CD4-positive, alpha-beta T cell treated with Interleukin-4 for 1 hour (primary cell): ENCODE data around the gene PHF8.

Source experiments
- DNase-seq, 2 donors: peaks; one replicate each; pipeline ENCODE4 v3.0.0-alpha.2; 2020 to 2022

The PHF8 gene

DNA sequence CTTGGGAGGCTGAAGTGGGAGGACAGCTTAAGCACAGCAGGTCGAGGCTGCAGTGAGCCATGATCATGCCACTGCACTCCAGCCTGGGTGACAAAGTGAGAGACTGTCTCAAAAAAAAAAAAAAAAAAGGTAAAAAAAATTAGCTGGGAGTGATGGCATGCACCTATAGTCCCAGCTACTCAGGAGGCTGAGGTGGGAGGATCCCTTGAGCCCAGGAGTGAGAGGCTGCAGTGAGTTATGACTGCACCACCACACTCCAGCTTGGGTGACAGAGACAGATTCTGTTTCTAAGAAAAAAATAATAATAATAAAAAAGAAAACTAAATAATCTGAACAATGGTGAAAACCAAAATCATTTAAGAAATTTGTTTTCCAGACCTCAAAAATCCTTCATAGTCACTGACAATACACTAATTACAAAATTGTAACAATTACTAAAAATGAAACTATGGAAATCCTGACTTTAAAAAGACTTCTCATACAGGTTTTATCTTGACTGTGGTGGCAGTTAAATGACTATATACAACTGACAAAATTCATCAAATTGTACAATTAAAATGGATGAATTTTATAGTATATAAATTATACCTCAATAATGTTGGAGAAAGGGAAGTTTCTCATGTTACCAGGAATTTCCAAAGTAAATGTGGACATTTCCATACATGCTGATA is 31.3 kb downstream of the PHF8 start:
- DNase-seq: no peak

DNA sequence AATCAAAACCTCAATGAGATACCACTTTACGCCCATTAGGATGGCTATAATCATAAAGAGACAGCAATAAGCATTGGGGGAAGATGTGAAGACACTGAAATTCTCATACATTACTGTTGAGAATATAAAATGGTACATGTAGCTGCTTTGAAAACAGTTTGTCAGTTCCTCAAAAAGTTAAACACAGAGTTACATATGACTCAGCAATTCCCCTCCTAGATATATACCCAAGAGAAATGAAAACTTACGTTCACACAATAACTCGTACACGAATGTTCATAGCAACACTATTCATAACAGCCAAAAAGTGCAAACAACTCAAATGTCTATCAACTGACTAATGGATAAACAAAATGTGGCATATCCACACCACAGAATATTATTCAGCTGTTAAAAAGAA is 36.6 kb downstream of the PHF8 start:
- no peak for DNase-seq

DNA sequence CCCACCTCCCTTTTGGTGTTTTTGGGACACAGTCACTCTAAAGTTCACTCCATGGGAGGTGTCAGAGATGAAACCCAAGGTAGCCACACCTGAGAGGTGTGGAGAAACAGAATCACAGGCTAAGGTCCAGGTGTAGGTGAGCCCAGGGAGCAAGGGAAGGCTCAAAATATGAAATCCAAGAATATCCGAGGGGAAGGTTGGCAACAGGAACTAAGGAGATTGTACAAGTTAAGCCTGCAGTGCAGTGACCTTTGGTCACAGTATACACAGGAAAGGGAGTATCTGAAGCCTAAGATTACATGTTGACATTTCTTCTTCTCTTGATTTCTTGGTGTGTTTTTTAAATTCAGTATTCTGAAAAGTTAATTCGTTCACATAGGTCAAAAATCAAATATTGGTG is 46.5 kb downstream of the PHF8 start:
- DNase-seq: no peak

DNA sequence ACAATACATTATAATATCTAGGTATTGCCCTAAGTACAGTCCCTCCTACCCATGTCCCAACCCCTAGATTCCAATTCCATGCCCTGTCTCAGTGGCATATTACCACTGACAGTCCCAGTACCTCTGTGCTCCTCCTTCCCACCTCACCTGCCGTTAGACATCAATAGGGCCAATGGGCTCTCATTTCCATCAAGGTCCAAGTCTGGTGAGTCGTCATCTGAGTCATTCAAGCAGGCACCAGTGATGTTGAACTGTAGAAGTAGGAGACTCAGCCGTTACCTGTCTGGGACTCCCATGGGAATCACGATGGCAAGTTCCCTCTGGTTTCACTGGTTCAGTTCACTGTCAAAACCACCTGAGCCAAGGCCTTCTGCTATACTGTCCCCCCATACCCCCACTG is 51.7 kb downstream of the PHF8 start:
- no peak for DNase-seq

DNA sequence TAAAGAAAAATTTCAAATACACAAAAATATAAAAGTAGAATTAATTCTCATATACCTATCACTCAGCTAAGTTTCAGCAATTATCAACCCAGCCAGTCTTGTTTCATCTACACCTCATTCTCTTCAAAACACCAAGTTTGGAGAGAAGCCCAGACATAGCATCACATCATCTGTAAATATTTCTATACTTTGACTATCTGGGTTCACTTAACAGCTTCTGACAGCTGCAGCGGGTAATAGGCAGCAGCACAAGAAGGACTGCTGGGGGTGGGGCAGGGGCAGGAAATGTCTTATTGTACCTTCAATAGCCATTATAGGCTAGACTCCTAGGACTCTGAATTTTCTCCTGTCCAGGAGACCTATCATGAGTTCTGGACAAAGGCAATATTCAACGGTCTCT is 54.1 kb downstream of the PHF8 start:
- no peak for DNase-seq

DNA sequence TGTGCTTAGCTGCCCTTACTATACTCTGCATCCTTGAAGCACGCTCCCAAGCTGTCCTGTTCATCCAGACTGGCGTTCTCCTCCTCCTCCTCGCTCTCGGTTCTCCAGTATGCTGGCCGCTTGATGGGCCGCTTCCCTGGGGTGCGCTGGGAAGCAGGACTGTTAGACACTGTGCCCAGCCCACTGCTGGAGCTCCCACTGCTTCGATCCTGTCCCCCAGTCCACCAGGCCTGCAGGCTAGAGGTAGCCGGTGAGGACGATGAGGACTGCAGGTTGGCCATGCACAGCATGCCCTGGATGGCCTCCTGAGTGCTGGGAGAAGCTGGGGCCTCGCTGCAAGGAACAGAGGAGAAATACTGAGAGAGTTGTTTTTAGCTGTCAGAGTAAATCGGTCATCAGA is 59.4 kb downstream of the PHF8 start:
- DNase-seq: no peak

DNA sequence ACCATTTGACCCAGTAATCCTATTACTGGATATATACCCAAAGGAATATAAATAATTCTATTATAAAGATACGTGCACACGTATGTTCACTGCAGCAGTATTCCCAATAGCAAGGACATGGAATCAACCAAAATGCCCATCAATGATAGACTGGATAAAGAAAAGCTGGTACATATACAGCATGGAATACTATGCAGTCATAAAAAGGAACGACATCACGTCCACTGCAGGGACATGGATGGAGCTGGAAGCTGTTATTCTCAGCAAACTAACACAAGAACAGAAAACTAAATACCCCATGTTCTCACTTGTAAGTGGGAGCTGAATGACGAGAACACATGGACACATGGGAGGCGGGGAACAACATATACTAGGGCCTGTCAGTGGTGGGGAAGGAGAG is 69.7 kb downstream of the PHF8 start:
- no peak for DNase-seq

DNA sequence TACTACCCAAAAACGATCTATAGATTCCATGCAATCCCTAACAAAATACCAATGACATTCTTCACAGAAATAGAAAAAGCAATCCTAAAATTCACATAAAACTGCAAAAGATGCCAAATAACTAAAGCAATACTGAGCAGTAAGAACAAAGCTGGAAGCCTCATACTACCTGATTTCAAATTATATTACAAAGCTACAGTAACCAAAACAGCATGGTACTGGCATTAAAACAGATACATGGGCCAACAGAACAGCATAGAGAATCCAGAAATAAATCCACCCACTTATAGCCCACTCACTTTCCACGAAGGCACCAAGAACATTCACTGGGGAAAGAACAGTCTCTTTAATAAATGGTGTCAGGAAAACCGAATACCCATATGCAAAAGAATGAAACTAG is 74.7 kb downstream of the PHF8 start:
- DNase-seq: no peak

DNA sequence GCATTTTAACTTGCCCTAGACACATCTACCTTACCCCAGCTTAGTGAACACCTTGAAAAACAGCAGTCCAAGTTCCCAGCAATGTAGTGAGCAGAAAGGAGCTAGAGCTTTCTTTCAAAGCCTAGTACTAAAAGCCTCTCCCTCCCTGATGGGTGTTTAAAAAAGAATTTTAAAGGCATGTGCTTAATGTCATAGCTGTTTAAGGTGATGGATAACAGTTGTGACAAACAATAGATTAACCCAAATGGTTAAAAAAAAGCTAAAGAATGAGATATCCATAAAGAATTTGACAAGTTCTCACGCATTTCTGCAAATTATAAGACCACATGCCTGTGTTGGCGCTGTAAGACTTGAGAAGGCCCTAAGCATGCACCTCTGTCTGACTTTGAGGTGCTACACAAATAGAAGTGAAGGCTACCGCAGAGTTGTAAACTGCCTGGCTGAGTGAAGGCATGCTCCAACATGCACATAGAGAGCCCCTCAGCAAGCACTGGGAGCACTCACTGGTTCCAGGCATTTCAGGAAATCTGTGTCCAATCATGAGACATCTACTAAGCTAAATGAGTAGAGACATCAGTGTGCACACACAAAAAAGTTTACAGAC is 94.0 kb downstream of the PHF8 start:
- no peak for DNase-seq

DNA sequence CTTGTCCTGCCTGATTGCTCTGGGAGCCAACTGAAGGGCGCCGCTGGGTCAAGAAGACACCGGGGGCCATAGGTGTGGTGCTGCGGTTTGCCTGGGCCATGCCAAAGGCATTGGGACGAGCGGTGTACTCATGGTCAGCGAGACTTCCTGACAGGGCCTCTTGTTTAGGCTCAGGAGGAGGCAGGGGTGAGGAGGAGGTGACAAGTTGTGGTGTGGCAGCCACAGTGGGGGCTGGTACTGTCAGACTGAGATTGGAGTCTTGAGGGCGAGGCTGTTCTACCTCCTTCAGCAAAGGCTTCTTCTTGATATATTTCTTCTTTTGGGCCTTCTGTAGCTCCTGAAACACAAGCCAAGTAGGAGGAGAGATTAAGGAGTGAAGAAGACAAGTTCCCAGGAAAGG is 104.1 kb downstream of the PHF8 start:
- DNase-seq: no peak

DNA sequence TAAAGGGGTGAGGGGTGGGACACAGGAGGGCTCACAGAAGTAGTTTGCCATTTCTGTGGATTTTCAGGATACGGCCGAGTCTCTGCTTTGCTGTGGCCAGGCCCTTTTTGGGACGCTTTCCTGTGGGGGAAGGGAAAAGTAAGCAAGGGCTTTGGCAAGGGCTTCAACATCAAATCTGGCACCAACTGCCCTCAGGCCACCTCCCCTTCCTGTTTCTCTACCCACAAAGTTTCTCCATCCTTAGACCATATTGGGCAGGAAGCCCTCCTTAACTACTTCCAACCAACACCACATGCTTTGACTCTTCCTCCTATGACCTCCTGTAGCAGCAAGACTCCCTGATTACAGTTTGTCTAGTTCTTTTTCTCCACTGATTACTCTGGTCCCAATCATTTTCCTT is 105.1 kb downstream of the PHF8 start:
- no peak for DNase-seq

DNA sequence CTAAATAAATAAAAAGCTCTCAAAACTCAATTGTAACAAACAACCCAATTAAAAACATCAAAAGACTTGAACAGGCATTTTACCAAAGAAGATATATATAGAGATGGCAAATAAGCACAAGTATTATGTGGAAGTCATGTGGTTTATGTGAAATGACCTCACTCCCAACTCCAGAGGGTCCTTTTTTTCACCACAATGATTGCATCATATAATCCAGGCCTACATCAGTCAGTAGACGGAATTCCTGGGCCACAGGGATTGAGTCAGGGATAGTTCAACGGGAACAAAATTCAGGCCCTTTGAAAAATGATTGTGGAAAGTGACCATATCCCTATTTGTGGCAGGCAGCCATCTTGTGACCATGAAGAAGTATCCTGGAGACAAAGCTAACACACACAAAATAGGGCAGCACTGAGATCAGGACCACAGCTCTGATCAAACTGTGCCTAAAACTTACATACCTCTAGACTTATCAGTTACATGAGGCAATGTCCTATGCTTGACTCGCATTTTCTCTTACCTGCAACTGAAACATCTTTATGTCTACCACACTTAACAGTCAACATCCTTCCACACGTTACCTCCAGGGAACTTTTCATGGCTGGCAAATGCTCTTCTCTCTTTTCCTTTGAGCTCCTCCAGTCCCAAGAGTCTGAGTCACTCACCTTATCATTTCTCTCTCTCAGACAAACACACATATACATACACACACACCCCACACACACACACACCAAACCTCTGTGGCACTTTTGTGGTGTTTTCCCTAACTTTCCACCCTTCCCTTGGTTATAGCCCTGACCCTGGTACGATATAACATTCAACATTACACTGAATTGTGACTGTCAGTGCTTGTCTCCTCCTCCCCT is 113.5 kb downstream of the PHF8 start:
- DNase-seq: no peak

DNA sequence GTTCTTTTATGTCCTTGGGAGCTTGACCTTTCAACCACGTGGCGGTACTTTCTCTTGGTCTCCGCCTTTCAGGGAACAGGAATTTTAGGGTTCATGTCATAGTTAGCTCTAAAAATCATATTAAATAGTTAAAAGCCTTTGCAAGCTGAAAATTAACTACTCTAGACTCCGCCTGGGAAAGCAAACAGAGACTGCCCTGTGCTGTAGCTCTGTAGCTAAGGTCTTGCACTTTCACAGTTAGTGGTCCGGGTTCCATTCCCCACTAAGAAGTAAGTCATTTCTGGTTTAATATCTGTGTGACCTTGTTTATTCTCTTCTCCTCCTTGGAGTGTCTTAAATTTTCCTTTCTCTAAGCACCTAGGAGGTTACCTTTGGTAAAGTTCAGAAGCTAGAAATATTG is 118.2 kb downstream of the PHF8 start:
- no peak for DNase-seq

DNA sequence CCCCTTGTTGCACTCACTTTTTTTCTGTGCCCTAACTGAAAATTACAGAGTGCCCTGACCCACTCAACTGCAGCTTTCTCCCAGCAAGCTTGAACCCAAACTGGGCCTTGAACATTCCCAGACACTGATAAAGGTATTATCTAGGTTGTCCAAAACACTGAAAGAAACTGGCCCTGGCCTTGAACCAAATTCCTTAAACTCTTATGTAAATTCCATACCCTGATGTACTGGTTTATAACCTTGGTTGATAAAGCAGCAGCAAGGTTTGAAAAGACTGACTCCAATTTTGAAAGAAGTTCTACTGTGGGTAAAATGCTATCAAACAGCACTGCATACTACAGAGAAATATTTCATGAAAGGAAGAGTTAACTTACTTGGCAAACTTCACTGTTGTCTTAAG is 125.6 kb downstream of the PHF8 start:
- DNase-seq: no peak

DNA sequence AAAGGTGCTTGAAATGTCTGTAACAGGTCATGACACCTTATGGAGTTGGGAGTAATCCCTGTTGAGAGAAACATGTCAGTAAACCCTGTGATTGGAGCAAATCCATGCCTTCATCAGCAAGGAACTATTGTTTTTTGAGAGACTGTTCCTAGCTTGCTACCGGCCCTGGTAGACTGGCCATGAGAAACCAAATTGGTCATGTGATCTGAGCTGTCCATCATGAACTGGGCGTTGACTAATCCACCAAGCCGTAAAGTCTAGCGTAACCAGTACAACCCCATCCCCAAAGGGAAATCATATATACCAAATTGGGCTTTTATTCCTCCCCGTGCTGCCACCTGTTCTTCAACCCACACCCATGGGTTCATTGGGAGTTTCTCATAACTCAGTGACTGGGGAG is 143.7 kb downstream of the PHF8 start:
- no peak for DNase-seq

DNA sequence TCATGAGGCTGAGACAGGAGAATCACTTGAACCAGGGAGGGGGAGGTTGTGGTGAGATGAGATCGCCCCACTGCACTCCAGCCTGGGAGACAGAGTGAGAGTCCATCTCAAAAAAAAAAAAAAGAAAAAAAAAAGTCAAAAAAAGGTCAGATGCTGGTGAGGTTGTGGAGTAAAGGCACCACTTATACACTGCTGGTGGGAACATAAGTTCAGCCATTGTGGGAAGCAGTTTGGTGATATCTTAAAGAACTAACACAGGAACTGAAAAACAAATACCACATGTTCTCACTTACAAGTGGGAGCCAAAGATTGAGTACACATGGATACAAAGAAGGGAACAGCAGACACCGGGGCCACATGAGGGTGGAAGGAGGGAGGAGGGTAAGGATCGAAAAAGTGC is 149.0 kb downstream of the PHF8 start:
- no peak for DNase-seq
